ENCODE data around the gene ZFAND2A. TPM values are rescaled to one million over a fixed set of nuclear protein-coding genes. Genes with fewer than 3 reads are reported as not detected.

The ZFAND2A gene
- total and polyA plus RNA-seq, 2 donors (not counting 3 experiments of a cell fraction or from before 2014, with no cell fraction given), result 31.8 to 40.6 TPM

DNA sequence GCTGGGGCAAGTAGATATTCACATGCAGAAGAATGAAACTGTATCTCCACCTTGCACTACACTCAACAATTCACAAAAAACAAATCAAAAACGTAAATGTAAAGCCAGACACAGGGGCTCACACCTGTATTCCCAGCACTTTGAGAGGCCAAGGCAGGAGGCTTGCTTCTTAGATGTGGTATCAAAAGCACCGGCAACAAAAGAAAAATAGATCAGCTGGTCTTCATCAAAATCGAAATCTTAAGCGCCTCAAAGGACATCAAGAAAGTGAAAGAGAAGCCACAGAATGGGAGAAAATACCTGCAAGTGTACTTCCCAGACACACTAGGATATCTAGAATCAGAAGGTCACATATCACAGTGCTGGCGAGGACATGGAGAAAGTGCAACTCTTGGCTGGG, 40.8 kb downstream of the ZFAND2A start:
- no TSS peak for BruUV-seq (replicated peaks)
- no peak overlapping the region for H3K4me3 ChIP-seq (replicated peaks in 1 of 3; ENCODE audit: insufficient read depth in 1 of 3, low read depth in 1 of 3, low read length in 3 of 3)
- no peak overlapping the region for H3K27ac ChIP-seq (ENCODE audit: insufficient read depth, low read depth, low read length)
- no peaks in the 10 kb centered on the region for H3K9me1 ChIP-seq (replicated peaks; ENCODE audit: control insufficient read depth, extremely low read depth, insufficient read depth, low read length)
- H4K20me1 ChIP-seq (replicated peaks; ENCODE audit: control insufficient read depth, extremely low read depth, insufficient read depth, low read length), result no peaks in the 10 kb centered on the region
- no peak for DNase-seq (ENCODE audit: low read depth, low spot score)
- H3K9ac ChIP-seq (replicated peaks; ENCODE audit: extremely low read depth, insufficient read depth, low read length), result no peak overlapping the region
- TF ChIP-seq GATA2 (IDR thresholded peaks at IDR 0.05; ENCODE audit: insufficient read depth, insufficient read length, low read depth, low read length) (no peak), FOS (IDR thresholded peaks at IDR 0.05; ENCODE audit: borderline replicate concordance, insufficient read depth, low read length) (no peak), POLR2A (IDR thresholded peaks at IDR 0.05; ENCODE audit: low read depth, low read length) (no peak), POLR2AphosphoS5 (IDR thresholded peaks at IDR 0.05; ENCODE audit: insufficient read depth, low read depth, low read length) (no peak), EZH2 (IDR thresholded peaks at IDR 0.05; ENCODE audit: borderline replicate concordance, low read depth, low read length, severe bottlenecking) (no peak), JUN (IDR thresholded peaks at IDR 0.05; ENCODE audit: borderline replicate concordance, insufficient read depth, insufficient read length, low read depth) (no peak), MYC (IDR thresholded peaks at IDR 0.05; ENCODE audit: low read depth, low read length) (no peak)
- TF ChIP-seq, protein P1, sequence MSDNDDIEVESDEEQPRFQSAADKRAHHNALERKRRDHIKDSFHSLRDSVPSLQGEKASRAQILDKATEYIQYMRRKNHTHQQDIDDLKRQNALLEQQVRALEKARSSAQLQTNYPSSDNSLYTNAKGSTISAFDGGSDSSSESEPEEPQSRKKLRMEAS (IDR thresholded peaks at IDR 0.05; ENCODE audit: insufficient read depth, insufficient read length), result no peak
- TF ChIP-seq, protein P2, sequence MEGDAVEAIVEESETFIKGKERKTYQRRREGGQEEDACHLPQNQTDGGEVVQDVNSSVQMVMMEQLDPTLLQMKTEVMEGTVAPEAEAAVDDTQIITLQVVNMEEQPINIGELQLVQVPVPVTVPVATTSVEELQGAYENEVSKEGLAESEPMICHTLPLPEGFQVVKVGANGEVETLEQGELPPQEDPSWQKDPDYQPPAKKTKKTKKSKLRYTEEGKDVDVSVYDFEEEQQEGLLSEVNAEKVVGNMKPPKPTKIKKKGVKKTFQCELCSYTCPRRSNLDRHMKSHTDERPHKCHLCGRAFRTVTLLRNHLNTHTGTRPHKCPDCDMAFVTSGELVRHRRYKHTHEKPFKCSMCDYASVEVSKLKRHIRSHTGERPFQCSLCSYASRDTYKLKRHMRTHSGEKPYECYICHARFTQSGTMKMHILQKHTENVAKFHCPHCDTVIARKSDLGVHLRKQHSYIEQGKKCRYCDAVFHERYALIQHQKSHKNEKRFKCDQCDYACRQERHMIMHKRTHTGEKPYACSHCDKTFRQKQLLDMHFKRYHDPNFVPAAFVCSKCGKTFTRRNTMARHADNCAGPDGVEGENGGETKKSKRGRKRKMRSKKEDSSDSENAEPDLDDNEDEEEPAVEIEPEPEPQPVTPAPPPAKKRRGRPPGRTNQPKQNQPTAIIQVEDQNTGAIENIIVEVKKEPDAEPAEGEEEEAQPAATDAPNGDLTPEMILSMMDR (IDR thresholded peaks at IDR 0.05; ENCODE audit: extremely low read depth in 1 of 2, insufficient read depth in 1 of 2, low read depth in 1 of 2, low read length in 2 of 2), result no peak
- H3K9me3 ChIP-seq (replicated peaks; ENCODE audit: control insufficient read depth, insufficient read depth, low read length), result no peaks in the 10 kb centered on the region
- H3K27me3 ChIP-seq (ENCODE audit: control insufficient read depth in 2 of 2, insufficient read depth in 2 of 2, low read length in 2 of 2), result no peaks in the 10 kb centered on the region
- H3K4me1 ChIP-seq (ENCODE audit: control insufficient read depth, extremely low read depth, insufficient read depth, low read length), result peaks cover 6% of the 10 kb centered on the region
- no peaks in the 10 kb centered on the region for H3K36me3 ChIP-seq (ENCODE audit: control insufficient read depth in 2 of 2, extremely low read depth in 1 of 2, insufficient read depth in 2 of 2, low read length in 2 of 2)
- POLR2A ChIA-PET, result no interaction called here
- no peak overlapping the region for H2AFZ ChIP-seq (ENCODE audit: low read depth, low read length)
- dilution Hi-C loops (cut with MboI; ENCODE audit: extremely low pct_ligation_motif_present, low sequenced_read_pairs), result no loop called here
- FAIRE-seq, result no peak
- H3K4me2 ChIP-seq (ENCODE audit: insufficient read depth, low read length), result no peak overlapping the region
- CTCF ChIA-PET, result no interaction called here
- H3K79me2 ChIP-seq (ENCODE audit: control insufficient read depth, insufficient read depth, low read length), result peaks cover 2% of the 10 kb centered on the region
- intact Hi-C loops (cut with micrococcal nuclease), result no loop called here
